ENCODE data around the gene KCMF1. TPM values are rescaled to one million over a fixed set of nuclear protein-coding genes. Genes with fewer than 3 reads are reported as not detected.

The KCMF1 gene
- total and polyA plus RNA-seq, 3 donors from 2014 or later: 53.9 to 141 (median 56.9) TPM

DNA sequence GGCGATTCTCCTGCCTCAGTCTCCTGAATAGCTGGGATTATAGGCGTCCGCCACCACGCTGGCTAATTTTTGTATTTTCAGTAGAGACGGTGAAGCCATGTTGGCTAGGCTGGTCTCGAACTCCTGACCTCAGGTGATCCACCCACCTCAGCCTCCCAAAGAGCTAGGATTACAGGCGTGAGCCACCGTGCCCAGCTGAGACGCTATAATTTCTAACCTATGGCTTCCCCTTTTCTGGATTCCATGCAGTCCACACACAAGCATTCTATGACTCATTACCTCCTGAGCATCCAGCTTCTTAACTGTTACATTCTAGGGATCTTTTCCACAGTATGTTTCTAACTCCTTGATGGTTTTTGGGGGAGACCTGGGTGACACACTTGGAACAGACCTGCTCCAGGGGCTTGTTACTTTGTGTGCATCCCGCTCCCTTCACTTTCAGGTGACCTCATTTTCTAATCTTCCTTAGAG is 11.8 kb upstream of the KCMF1 start:
- TF ChIP-seq, protein P1, sequence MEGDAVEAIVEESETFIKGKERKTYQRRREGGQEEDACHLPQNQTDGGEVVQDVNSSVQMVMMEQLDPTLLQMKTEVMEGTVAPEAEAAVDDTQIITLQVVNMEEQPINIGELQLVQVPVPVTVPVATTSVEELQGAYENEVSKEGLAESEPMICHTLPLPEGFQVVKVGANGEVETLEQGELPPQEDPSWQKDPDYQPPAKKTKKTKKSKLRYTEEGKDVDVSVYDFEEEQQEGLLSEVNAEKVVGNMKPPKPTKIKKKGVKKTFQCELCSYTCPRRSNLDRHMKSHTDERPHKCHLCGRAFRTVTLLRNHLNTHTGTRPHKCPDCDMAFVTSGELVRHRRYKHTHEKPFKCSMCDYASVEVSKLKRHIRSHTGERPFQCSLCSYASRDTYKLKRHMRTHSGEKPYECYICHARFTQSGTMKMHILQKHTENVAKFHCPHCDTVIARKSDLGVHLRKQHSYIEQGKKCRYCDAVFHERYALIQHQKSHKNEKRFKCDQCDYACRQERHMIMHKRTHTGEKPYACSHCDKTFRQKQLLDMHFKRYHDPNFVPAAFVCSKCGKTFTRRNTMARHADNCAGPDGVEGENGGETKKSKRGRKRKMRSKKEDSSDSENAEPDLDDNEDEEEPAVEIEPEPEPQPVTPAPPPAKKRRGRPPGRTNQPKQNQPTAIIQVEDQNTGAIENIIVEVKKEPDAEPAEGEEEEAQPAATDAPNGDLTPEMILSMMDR (IDR thresholded peaks at IDR 0.05): no peak
- TF ChIP-seq POLR2A (IDR thresholded peaks at IDR 0.05): no peak
- Histone ChIP-seq H3K4me1 (no peaks in the 10 kb centered on the region), H3K27ac (no peak overlapping the region), H3K4me3 (no peak overlapping the region), H3K36me3 (ENCODE audit: low read depth, missing control alignments) (no peaks in the 10 kb centered on the region), H3K9me3 (no peaks in the 10 kb centered on the region), H3K27me3 (no peaks in the 10 kb centered on the region)
- 75 to 79% methylated on average over 10 of the region's 10 CpGs for WGBS, 2 donors
- DNase-seq: no peak
- intact Hi-C loops (cut with DNase I; ENCODE audit: low total_unique reads): no loop called here

GRCh38 chr2:84959566-84960506 is 11.1 kb upstream of the KCMF1 start:
- Histone ChIP-seq H3K4me3 (no peak overlapping the region), H3K27me3 (no peaks in the 10 kb centered on the region), H3K9me3 (no peaks in the 10 kb centered on the region), H3K27ac (no peak overlapping the region), H3K36me3 (ENCODE audit: low read depth, missing control alignments) (no peaks in the 10 kb centered on the region), H3K4me1 (no peaks in the 10 kb centered on the region)
- 68 to 72% methylated on average over 5 of the region's 5 CpGs for WGBS, 2 donors
- intact Hi-C loops (cut with DNase I; ENCODE audit: low total_unique reads): no loop called here
- no peak for DNase-seq
- TF ChIP-seq, protein P1 (IDR thresholded peaks at IDR 0.05): no peak
- TF ChIP-seq POLR2A (IDR thresholded peaks at IDR 0.05): no peak

- Histone ChIP-seq H3K4me1 (no peaks in the 10 kb centered on the region), H3K9me3 (no peaks in the 10 kb centered on the region), H3K27ac (no peak overlapping the region), H3K36me3 (ENCODE audit: low read depth, missing control alignments) (no peaks in the 10 kb centered on the region), H3K4me3 (no peak overlapping the region), H3K27me3 (no peaks in the 10 kb centered on the region)
- WGBS, 2 donors: 90 to 93% methylated on average over 4 of the region's 4 CpGs
- no peak for DNase-seq
- TF ChIP-seq POLR2A (IDR thresholded peaks at IDR 0.05): no peak
- TF ChIP-seq, protein P1 (IDR thresholded peaks at IDR 0.05): no peak
- intact Hi-C loops (cut with DNase I; ENCODE audit: low total_unique reads): no loop called here
These were observed 8.0 kb upstream of the KCMF1 start for GRCh38 chr2:84962917-84963316.

GRCh38 chr2:84963323-84963691 is 7.7 kb upstream of the KCMF1 start:
- Histone ChIP-seq H3K9me3 (no peaks in the 10 kb centered on the region), H3K4me3 (no peak overlapping the region), H3K4me1 (no peaks in the 10 kb centered on the region), H3K27me3 (no peaks in the 10 kb centered on the region), H3K27ac (no peak overlapping the region), H3K36me3 (ENCODE audit: low read depth, missing control alignments) (no peaks in the 10 kb centered on the region)
- 91 to 92% methylated on average over 2 of the region's 2 CpGs for WGBS, 2 donors
- TF ChIP-seq, protein P1 (IDR thresholded peaks at IDR 0.05): no peak
- no peak for TF ChIP-seq POLR2A (IDR thresholded peaks at IDR 0.05)
- intact Hi-C loops (cut with DNase I; ENCODE audit: low total_unique reads): no loop called here
- DNase-seq: no peak
